NCI-H1694 treated with DMSO at 0.1 percent for 48 hours (cell line): ENCODE data around the gene PINK1.

Experiments used
- DNase-seq: peaks from one replicate; lab custom pipeline; 2025; lab: John Stamatoyannopoulos, UW

PINK1 gene

DNA sequence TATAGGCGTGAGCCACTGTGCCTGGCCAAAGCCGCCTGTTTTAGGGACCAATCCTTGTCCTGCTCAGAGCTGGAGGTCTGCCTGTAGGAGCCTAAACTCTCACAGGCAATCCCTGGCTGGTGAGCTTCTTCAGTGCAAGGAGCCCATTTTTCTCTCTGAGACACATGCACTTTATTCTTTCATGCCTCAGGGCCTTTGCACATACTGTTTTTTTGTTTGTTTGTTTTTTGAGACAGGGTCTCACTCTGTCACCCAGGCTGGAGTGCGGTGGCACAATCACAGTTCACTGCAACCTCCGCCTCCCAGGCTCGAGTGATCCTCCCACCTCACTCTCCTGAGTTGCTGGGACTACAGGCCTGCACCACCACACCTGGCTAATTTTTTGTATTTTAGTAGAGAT lies 21.6 kb upstream of the PINK1 start:
- no peak for DNase-seq

DNA sequence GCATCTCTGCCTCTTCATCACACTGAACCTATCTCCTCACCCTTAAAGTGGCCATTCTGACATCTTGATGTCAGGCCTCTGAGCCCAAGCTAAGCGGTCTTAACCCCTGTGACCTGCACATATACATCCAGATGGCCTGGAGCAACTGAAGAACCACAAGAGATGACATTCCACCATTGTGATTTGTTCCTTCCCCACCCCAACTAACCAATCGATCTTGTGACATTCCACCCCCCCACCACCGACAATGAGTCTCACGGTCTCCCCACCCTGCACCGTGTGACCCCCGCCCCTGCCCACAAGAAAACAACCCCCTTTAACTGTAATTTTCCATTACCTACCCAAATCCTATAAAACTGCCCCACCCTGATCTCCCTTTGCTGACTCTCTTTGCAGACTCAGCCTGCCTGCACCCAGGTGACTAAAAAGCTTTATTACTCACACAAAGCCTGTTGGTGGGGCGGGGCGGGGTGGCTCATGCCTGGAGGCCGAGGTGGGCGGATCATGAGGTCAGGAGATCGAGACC lies 21.0 kb upstream of the PINK1 start:
- DNase-seq: no peak

DNA sequence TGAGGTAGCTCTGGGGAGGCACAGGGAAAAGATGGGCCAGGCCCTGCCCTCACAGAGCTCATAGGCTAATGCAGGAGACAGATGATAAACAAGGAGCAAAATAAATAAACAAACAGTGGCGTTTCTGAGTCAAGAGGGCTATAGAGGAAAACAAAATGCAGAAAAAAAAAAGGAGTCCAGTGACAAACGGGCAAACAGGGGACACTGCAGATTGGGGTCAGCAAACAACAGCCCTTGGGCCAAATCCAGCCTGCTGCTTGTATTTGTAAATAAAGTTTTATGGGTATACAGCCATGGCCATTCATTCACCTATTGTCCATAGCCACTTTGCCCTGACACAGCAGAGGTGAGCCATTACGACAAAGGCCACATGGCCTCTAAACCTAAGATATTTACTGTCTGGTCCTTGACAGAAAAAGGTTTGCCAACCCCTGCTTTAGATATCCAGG lies 19.1 kb upstream of the PINK1 start:
- DNase-seq: no peak

DNA sequence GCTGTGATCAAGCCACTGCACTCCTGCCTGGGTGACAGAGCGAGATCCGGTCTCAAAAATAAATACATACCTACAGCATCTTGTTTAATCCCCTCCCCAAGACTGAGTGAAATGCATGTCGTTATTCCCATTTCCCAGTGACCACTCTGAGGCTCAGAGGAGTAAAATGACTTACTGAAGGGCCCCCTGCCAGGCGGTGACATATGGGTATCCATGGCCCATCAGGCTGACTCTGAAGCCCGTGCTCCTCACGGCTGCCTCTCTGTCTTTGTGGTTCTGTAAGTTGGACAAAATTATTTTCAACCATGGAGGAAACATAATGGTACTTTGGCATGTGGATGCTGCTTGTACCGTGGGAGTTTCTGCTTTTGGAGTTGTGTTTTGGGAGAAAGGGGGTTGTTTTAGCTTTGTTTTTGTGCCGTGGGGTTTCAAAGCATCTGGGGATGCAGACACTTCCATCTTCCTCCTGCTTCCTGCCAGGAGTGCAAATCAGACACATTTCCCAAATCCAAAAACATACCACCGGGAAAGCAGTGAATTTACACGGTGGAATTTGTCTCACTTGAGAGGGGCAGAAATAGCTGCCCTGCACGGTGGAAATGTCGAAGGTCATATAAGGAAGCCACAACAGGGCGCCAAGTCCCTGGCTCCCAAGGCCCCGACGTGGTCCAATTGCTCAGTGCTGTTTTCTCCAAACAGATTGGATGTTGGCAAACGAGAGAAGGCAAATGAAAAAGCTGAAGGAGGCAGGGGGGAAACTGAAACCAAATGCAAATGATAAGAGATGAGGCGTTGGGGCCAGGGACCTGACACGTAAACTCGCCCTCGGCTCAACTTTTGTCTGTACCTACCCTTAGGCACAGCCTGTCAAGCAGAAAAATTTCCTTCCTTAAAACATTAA lies 17.1 kb upstream of the PINK1 start:
- DNase-seq: no peak

DNA sequence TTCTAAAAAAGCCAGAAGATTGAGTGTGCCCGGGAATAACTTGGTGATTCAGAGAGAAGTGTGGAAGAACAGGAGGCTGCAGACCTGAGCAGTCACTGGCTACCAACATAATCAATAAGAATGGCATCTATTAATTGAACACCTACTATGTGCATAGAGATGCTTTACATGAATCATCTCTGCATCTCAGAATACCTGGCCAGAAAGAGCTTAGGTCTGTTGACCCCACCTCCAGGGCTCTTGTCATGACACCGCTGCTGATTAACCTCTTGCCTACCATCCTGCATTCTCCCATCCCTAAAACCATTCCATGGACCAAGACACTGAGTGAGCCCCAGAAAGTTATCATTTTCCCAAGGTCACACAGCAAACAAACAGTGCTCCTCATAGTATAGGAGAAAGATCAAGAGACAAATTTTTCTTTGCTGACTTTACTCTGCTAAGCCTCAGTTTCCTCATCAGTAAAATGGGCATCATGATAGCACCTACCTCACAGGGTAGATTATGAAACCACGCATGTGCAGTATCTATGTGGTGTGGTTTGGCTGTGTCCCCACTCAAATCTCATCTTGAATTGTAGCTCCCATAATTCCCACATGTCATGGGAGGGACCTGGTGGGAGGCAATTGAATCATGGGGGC lies 16.3 kb upstream of the PINK1 start:
- DNase-seq: no peak

DNA sequence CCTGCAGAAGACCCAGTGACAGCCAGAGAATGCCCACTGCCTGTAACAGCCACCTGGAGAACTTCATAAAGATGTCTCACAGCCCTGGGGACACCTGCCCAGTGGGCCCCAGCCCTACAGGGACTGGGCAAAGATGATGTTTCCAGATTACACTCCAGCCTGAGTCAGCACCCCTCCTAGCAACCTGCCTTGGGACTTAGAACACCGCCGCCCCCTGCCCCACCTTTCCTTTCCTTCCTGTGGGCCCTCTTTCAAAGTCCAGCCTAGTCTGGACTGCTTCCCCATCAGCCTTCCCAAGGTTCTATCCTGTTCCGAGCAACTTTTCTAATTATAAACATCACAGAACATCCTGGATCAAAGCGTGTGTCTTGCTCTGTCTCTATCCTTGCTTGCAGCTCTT lies 14.7 kb upstream of the PINK1 start:
- no peak for DNase-seq

DNA sequence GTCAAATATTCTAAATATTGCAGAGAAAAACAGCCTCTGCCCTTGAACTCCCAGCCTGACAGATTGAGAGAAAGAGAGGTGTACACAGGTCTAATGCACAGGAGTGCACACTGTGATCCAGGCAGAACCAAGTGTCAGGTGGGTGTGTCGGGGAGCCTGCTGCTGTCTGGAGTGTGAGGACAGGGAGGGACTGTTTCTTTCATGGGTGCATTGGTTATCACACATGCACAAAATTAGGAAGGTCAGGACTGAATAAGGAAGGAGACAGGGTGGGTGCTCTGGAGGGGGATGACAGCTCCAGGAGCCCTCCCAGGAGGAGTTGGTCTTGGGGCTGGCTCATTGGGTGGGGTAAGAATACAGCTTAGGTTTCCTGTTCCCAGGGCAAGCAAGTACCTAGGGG lies 13.3 kb upstream of the PINK1 start:
- no peak for DNase-seq

DNA sequence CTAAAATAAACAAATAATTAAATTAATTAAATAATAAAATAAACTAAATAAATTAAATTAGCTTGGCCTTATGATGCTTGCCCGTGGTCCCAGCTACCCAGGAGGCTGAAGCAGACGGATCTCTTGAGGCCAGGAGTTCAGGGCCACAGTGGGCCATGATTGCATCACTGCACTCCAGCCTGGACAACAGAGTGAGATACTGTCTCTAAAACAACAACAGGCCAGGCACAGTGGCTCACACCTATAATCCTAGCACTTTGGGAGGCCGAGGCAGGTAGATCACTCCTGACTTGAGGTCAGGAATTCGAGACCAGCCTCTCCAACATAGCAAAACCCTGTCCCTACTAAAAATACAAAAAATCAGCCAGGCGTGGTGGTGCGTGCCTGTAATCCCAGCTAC lies 12.2 kb upstream of the PINK1 start:
- DNase-seq: no peak

DNA sequence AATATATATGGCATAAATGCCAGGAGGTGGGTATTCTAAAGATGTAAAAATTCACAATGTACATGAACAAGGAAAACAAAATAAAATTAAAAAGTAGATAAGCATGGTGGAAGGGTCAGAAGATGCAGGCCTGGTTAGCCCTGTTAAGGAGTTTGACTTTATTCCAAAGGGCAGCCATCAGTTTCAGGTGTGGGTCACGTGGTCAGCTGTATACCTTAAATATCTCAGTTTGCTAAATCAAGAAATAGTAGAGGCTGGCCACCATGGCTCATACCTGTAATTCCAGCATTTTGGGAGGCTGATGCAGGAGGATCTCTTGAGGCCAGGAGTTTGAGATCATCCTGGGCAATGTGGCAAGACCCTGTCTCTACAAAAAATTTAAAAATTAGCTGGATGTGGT lies 8.5 kb upstream of the PINK1 start:
- no peak for DNase-seq

DNA sequence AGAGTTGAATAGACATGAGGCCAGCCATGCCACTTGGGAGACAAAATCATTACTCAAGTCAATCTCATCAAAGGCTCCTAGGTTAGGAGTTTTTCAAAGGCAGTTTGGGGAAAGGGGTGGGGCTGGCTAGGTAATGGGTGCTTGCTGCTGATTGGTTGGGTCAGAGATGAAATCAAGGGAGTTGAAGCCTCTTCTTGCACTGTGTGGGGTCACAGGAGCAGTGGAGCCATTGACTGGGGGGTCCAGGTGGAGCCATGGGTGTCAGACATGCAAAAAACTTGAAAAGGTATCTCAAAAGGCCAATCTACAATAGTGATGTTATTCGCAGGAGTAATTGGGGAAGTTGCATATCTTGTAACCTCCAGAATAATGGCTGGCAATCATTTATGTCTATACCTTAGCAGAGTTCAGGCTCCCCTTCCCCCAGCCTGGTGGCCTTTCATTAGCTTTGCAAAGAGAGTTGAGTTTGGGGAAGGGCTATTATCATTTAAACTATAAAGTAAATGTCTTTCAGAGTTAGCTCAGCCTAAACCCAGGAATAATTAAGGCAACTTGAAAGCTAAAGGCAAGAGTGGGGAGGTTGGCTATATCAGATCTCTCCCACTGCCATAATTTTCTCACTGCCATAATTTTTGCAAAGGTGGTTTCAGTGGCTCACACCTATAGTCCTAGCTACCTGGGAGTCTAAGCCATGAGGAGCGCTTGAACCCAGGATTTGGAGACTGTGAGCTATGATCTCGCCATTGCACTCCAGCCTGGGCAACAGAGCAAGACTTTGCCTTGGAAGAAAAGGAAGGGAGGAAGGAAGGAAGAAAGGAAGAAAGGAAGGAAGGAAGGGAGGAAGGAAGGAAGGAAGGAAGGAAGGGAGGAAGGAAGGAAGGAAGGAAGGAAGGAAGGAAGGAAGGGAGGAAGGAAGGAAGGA lies 7.8 kb upstream of the PINK1 start:
- no peak for DNase-seq

DNA sequence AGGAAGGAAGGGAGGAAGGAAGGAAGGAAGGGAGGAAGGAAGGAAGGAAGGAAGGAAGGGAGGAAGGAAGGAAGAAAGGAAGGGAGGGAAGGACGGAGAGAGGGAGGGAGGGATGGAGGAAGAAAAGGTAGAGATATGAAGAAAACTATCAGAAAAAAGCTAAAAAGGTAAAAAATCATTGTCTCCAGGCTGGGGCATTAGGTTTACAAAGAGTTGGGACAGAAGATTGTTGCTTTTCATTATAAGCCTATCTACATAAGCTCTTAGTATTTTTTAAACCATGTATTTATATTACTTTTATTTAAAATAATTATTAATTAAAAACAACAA lies 7.2 kb upstream of the PINK1 start:
- no peak for DNase-seq

DNA sequence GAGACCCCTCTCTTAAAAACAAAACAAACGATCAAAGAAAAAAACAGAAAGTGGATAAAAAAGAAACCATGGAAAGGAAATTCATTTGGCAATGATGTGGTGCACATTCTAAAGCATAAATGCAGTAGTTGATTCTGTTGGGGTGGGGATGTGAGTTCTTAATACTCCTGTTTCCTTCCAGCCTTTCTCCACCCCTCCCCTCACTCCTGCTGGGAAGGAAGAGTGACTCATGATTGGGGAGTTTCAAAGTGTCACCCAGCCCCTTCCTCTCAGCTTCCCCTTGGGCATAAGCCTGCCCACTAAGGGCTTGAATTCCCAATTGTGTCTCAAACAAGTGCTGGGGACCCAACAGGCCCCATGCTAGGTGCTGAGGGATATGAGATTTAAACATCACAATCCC lies 6.7 kb upstream of the PINK1 start:
- DNase-seq: no peak

DNA sequence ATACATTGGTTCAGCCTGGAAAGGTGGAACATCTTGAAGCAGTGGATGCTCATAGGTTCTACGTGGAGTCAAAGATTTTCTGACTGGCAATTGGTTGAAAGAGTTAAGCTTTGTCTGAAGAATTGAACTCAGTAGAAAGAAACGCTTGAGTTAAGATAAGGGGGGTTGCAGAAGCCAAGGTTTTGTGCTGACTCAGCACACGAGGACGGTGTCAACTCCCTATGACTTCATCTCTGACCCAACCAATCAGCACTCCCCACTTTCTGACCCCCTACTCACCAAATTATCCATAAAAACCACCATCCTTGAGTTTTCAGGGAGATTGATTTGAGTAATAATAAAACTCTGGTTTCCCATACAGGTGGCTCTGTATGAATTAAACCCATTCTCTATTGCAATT lies 2.5 kb upstream of the PINK1 start:
- DNase-seq: no peak

DNA sequence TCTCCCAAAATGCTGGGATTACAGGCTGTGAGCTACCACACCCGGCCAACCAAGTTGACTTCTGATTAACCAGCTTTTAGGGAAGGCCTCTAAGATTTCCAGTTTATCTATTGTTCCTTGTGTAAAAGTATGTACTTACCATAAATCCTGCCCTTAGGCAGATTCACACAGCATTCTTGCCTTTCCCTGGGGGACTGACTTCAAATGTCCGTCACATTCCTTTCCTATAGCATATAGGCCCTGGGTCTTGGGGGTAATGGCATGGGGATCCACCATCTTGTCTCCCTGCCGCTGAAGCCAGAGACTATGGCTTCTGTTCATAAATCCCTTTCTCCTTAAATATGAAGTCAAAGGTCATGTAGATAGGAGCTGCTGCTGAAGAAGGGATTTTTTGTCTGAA lies 872 bp upstream of the PINK1 start:
- DNase-seq: no peak

DNA sequence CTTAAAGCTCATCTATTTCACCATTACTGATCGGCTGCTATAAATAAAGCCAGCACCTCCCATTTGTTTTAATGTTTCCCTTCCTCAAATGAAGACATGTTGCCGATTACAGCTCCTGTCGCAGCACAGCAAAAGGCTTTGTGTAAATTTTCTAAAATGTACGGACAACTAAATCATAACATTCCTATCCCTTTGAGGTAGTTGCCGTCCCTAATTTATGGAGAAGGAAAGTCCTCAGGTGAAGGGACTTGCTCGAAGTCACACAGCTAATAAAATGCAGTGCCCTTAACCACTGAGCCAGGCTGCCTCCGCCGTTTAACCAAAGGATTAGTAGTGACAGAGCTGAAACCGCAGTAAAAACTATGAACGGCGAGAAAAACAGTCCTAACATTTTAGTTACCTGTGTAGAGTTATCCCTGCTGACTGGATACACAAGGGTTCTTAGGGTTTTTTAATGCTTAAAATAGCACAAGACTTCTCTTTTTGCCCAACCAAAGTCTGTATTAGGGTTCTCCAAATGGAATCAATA lies 871 bp downstream of the PINK1 start:
- DNase-seq: peak; percentile 29

DNA sequence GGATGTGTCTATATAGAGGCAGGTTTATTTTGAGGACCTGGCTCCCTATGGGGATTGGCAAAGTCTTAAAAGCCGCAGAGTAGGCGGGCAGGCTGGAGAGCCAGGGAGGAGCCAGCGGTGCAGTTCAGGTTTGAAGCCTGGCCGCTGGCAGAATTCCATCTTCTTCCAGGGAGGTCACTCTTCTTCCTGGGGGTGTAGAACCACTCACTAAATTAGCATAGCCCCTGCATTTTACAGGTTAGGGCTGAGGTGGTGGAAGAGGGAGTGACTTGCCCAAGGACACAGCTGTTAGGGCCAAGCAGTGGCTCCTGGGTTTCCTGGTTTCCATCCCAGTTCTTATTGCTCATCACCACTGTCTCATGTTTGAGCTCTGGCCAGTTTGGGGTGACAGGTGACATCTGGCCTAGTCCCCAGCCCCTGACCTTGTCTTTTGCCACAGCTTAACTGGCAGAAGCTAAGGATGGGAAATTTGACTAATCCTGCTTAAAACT lies 1.4 kb downstream of the PINK1 start:
- DNase-seq: no peak

DNA sequence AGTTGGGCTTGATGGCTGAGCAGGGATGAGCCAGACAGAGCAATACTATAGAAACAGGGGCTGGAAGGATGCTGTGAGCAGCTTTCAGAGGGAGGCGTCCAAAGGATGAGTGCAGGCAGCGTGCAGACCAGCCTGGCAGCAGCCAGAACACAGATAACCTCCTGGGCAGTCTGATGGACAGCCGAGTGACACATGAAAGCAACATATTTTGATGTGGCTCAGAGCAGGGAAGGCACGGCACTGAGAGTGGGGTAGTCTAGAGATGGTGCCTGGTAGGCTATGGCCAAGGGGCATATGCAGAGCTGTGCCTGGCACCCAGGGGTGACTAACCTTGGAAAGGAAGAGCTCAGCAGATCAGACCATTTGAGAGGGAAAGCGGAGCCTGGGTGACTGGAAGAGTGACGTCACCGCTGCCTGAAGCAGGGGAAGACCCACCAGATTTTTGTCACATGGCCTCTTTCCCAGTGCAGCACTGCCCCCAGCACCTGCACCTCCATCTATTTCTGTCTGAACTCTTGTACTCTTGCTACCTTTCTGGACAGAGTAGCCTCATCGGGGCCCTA lies 3.6 kb downstream of the PINK1 start:
- no peak for DNase-seq

DNA sequence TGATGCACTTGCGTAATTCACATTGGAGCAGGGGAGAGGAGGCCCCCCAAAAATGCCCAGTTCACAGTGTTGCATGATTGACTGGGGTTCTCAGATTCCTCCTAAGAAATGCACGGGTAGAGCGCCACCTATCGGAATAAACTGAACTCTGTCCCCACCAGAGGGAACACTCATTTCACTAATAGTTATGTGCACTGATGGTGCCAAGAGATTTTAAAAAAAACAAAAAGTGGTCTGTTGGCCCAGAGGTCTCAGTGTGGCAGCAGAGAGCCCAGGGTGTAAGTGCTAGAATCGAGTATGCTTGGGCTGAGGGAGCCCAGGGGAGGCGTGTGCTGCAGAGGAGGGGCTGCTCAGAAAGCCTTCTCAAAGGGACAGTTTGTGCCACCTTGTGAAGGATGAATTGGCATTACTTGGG lies 6.9 kb downstream of the PINK1 start:
- peak; percentile 23 for DNase-seq

DNA sequence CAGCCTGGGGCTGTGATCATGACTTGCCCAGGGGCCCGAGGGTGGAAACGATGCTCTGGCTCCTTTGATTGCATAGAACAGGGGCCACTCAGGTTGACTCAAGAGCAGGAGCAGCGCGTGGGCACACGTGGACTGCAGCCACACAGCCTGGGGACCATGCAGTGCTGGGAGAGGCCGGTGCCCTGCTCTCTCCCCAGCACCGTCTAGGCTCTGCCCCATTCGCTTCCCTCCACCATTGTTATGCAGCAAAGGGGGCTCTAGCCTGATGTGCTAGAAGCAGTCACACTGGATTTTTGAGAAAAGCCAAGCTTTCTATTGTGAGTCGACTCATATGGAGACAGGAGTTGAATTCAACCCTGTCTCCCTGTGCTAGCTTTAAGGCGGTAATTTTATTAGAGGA lies 8.7 kb downstream of the PINK1 start:
- DNase-seq: no peak

DNA sequence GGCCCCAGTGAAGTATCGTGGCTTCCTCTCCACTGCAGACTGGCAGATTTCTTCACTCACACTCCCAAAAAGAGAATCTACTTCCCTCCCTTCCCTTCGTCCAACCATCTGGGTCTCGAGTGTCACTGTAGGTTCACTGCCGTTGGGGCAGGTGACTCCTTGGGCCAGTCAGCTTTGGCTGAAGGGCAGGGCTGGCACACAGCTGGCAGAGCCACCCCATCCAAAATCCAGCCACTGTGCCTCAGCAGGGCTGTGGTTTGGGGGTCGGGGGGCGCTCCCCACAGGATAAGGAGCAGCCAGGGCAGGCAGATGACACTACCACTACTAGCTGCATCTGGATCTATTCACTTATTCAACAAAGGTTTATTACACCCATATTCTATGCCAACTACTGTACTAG lies 9.8 kb downstream of the PINK1 start:
- DNase-seq: no peak

DNA sequence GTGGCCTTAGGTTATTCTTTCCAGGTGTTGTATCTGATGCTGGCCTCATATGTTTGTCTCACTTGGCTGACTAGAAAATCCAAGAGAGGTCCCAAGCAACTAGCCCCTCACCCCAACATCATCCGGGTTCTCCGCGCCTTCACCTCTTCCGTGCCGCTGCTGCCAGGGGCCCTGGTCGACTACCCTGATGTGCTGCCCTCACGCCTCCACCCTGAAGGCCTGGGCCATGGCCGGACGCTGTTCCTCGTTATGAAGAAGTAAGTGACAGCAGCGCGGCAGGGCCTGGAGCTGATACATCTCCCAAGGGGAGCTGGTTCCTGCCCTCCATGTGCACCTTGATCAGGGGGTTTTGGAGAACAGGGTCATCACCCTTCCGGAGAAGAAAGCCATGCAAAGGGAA lies 11.2 kb downstream of the PINK1 start:
- DNase-seq: no peak

DNA sequence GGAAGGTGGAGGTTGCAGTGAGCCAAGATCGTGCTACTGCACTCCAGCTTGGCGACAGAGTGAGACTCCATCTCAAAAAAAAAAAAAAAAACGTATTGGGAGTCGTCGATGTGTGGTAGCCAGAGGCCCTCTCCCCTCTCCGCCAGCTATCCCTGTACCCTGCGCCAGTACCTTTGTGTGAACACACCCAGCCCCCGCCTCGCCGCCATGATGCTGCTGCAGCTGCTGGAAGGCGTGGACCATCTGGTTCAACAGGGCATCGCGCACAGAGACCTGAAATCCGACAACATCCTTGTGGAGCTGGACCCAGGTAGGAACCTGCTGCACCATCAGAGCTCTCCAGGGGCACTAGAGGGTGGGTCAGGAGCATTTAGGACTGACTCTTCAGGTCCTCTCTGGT lies 12.2 kb downstream of the PINK1 start:
- DNase-seq: no peak
